Nephron progenitor cell (in vitro differentiated cells): ENCODE measurements around the gene EXOSC3.

Experiments used
- DNase-seq: peaks from one replicate; pipeline ENCODE4 v3.0.0; 2021
- H3K27ac Mint-ChIP-seq: 2 replicates; pipeline ENCODE4 v1.8.0; 2021; ENCODE audit warnings: mild to moderate bottlenecking, moderate library complexity, mixed read lengths
- H3K27me3 Mint-ChIP-seq: 2 replicates; pipeline ENCODE4 v1.8.0; 2021; ENCODE audit warnings: mild to moderate bottlenecking, low read depth, mixed read lengths; ENCODE audit not compliant: poor library complexity
- H3K36me3 Mint-ChIP-seq: 2 replicates; pipeline ENCODE4 v1.8.0; 2021; ENCODE audit warnings: low read depth, mixed read lengths
- H3K4me1 Mint-ChIP-seq: 2 replicates; pipeline ENCODE4 v1.8.0; 2021; ENCODE audit warnings: mixed read lengths
- H3K4me3 Mint-ChIP-seq: 2 replicates; pipeline ENCODE4 v1.8.0; 2021; ENCODE audit warnings: mild to moderate bottlenecking, moderate library complexity, mixed read lengths
- H3K9me3 Mint-ChIP-seq: 2 replicates; pipeline ENCODE4 v1.8.0; 2021; ENCODE audit warnings: mild to moderate bottlenecking, moderate library complexity, mixed read lengths
- CTCF ChIP-seq: fragments of 200-600 bp; sonication (generic); IDR thresholded peaks from 2 replicates; pipeline ENCODE4 v1.5.0; 2021; ENCODE audit warnings: antibody characterized with exemption

Gene EXOSC3

DNA sequence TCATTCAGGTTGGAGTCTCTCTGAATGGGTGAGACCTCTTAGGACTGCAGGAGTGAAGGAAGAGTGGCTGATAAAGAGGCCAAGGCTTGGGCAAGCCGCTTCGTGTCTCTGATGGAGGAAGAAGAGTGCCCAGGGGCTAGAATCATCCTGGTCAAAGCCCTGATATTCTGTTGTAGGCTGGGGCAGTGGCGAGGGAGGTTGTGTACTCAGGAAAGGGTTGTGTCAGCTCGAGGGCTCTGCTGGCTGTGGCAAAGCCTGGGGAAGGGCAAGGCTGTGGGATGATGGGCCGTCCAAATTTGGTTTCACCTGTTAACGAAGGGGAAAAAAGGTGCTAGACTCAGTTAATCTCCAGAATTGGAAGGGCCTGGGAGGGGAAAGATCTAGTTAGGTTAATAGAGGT lies 33.7 kb downstream of the EXOSC3 start:
- Mint-ChIP-seq H3K27me3 (peaks cover 8% of the 10 kb centered on the region), H3K27ac (no peak overlapping the region), H3K4me3 (no peak overlapping the region), H3K4me1 (peaks cover 11% of the 10 kb centered on the region), H3K9me3 (peaks cover 7% of the 10 kb centered on the region), H3K36me3 (peaks cover 5% of the 10 kb centered on the region)
- TF ChIP-seq CTCF, result no peak
- no peak for DNase-seq

- Mint-ChIP-seq H3K36me3 (peaks cover 5% of the 10 kb centered on the region), H3K27me3 (peaks cover 8% of the 10 kb centered on the region), H3K4me3 (no peak overlapping the region), H3K9me3 (peaks cover 7% of the 10 kb centered on the region), H3K27ac (no peak overlapping the region), H3K4me1 (peaks cover 4% of the 10 kb centered on the region)
- no peak for TF ChIP-seq CTCF
- no peak for DNase-seq
Observed at GRCh38 chr9:37749129-37749528, 35.7 kb downstream of the EXOSC3 start.

DNA sequence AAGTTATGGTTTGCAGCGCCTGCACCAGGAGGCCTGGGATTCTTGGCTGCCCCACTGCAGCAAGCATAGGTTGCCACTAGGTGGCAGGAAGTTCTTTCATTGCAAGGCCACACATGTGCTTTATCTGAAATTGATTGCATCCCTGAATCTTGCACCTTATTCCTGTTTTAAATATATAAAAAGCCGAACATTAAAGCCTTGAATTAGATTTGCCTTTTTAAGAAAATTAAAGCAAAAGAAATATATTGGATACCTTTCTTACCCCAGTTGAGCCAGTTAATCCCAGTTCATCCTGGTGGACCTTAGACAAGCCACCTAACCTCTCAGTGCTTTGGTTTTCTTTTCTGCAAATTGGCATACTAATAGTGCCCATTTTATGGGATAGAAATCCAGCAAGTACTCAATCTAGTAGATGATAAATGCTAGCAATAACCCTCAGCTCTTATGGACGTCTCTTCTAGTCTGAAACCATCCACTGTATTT lies 37.6 kb downstream of the EXOSC3 start:
- TF ChIP-seq CTCF, result peak; percentile 93
- Mint-ChIP-seq H3K9me3 (no peaks in the 10 kb centered on the region), H3K36me3 (no peaks in the 10 kb centered on the region), H3K4me1 (no peaks in the 10 kb centered on the region), H3K27me3 (peaks cover 11% of the 10 kb centered on the region), H3K27ac (no peak overlapping the region), H3K4me3 (no peak overlapping the region)
- peak; percentile 65 for DNase-seq

GRCh38 chr9:37746448-37747270 lies 38.2 kb downstream of the EXOSC3 start:
- no peaks in the 10 kb centered on the region for H3K9me3 Mint-ChIP-seq
- no peak overlapping the region for H3K4me3 Mint-ChIP-seq
- H3K27me3 Mint-ChIP-seq, result peaks cover 11% of the 10 kb centered on the region
- H3K4me1 Mint-ChIP-seq, result peaks cover 5% of the 10 kb centered on the region
- no peaks in the 10 kb centered on the region for H3K36me3 Mint-ChIP-seq
- DNase-seq, result no peak
- no peak for TF ChIP-seq CTCF
- no peak overlapping the region for H3K27ac Mint-ChIP-seq

DNA sequence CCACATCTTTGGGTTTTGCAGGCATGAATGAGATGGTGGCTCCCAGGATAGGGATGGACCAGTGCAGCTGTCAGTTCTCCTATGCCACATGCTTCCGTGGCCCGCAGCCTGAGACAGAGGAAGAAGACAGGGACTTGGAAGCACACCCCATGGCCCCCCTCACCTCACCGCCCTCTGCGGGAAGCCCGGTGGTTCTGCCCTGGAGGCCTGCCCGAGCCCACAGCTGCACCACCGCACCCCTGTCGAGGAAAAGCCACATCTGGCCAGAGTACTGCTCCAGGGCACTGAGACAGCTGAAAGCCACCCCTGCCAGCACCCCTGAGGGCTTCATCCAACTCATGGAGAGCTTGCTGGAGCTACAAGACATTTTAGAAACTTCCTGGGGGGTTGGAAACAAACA lies 38.9 kb downstream of the EXOSC3 start:
- Mint-ChIP-seq H3K36me3 (no peaks in the 10 kb centered on the region), H3K9me3 (no peaks in the 10 kb centered on the region), H3K4me3 (no peak overlapping the region), H3K4me1 (peaks cover 12% of the 10 kb centered on the region), H3K27me3 (peaks cover 9% of the 10 kb centered on the region), H3K27ac (no peak overlapping the region)
- DNase-seq, result no peak
- no peak for TF ChIP-seq CTCF
